Hindlimb muscle (tissue), 1 donor: ENCODE results near the gene MAST2. TPM values are rescaled to one million over a fixed set of nuclear protein-coding genes. Genes with fewer than 3 reads are reported as not detected.

Experiments used
- DNase-seq: peaks from one replicate; pipeline ENCODE4 v3.0.0-alpha.2; 2013
- polyA plus RNA-seq: library from polyadenylated mRNA; unstranded; fragments of 120-200 nt; gene quantifications from one replicate; pipeline ENCODE4 v1.2.1, GENCODE V29; 2013; ENCODE audit not compliant: insufficient read length

Gene MAST2
- 96.2 TPM for polyA plus RNA-seq

DNA sequence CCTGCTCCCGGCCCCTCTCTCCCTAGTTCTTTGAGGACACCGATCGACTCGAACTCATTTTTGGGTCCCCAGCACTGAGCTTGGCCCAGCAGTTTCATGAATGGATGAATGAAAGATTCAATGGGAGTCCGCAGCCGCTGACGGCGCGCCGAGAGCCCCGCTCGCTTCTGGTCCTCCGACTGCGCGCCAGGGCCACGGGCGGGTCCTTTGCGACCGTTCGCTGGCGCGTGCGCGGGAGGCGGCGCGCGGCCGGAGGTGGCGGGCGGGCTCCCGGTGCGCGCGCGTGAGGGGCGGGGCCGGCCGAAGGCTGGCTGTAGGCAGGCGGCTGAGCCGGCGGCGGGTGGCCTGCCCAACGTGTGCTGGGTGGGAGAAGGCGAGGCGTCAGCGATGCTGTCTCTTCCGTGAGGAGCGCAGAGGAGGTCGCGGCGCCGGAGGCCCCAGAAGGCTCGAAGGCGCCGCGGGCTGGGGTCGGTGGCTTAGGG lies at the start of gene MAST2:
MAST2 (plus strand) TSS at position 314 of the 482 bp plus-strand sequence. CDS start 284 bp downstream, outside the sequence.
- DNase-seq: peak; percentile 94

DNA sequence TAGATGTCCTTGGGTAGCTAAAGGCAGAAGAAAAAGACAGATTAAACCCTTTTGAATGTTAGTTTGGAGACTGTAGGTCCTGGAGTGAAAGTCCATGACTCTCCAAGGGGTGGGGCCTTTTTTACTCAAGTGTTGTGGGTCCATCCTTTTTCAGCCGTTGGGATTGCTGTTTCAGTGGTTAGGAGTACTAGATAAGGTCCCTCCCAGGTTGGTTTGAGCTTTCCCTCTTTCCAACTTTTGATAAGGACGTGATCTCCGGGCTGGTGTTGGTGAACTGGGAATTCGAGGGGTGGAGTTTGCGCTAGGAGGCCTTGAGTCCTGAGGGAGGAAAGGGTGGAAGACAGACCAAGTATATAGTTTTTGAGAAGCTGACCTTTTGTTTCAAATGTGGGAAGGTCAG lies 47.7 kb upstream of the MAST2 start:
- no peak for DNase-seq

GRCh38 chr1:45762291-45762690 lies 41.1 kb upstream of the MAST2 start:
- DNase-seq: no peak

DNA sequence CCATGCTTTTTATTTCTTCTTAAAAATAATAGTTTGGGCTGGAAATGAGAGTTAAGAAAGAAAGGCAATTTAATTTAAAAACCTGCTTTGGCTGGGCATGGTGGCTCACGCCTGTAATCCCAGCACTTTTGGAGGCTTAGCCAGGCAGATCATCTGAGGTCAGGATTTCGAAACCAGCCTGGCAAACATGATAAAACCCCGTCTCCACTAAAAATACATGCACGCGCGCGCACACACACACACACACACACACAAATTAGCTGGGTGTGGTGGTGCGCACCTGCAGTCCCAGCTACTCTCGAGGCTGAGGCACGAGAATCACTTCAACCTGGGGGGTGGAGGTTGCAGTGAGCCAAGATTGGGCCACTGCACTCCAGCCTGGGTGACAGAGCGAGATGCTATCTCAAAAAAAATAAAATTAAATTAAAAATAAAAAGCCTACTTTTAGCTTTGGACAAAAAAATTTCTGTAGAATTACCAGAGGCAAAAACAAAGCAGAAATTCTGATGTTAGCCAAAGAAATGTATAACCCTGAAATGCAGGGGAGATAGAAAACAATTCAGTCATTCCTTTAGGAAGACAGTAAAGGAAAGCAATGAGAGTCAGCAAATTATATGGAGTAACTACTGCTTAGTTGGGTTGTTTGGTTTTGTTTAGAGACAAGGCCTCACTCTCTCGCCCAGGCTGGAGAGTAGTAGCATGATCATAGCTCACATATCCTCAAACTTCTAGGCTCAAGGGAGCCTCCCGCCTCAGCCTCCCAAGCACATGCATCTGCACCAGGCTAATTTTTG lies 37.2 kb upstream of the MAST2 start:
- DNase-seq: no peak

DNA sequence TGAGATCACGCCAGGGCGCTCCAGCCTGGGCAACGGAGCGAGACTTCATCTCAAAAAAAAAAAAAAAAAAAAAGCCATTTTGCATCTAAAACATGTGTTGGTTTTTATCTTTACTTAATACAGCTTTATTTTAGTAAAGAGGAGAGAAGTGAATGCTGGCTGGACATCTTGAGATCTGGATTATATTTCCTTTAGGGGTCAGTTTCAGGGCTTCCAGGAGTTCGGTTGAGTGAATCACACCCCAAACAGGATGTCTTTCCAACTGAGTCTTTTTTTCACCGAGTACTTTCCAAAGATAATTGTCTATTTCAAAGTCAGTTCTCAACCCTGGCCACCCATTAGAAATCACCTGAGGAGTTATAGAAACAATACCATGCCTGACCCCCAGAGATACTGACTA lies 36.4 kb upstream of the MAST2 start:
- peak; percentile 40 for DNase-seq

DNA sequence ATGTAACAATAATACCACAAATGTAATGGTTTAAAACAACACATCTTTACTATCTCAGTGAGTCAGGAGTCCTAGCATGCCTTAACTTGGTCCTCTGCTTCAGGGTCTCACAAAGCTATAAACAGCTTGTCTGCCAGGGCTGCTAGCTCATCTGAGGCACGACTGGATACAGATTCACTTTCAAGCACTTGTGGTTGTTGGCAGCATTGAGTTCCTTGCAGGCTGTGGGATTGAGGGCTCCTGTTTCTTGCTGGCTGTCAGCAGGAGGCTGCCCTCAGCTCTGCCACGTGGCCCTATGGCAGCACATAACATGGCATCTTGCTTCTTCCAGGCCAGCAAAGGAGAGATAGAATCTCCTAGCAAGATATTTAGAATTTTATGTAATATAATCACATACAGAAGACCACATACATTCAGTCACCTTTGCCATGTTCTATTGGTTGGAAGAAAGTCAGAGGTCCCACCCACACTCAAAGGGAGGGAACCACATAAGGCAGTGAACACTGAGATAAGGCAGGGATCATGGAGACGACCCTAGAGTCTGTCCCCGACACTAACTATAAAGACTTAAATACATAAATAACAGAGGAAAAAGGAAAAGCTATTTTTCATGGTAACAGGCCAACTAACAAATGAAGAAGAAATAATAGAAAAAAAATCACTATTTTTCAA lies 34.0 kb upstream of the MAST2 start:
- DNase-seq: peak; percentile 13

GRCh38 chr1:45772971-45773370 lies 30.4 kb upstream of the MAST2 start:
- DNase-seq: no peak

DNA sequence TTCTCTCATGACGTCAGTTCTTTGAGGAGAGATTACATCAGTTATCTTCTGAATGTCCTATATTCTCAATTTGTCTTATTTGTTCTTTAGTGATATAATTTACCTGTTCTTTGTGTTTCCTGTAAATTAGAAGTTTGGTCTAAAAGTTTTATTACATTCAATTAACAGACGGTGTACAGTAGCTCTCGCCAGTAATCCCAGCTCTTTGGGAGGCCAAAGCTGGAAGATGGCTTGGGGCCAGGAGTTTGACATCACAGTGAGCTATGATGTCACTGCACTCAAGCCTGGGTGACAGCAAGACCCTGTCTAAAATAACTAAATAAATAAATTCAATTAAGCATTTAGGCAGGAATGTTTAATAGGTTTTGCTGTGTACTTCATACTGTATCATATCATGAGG lies 27.6 kb upstream of the MAST2 start:
- no peak for DNase-seq

- DNase-seq: no peak
These were observed 17.8 kb upstream of the MAST2 start for GRCh38 chr1:45785583-45785982.

GRCh38 chr1:45787905-45788304 lies 15.5 kb upstream of the MAST2 start:
- DNase-seq: no peak

- DNase-seq: no peak
These were observed 13.8 kb upstream of the MAST2 start for GRCh38 chr1:45789601-45790000.

DNA sequence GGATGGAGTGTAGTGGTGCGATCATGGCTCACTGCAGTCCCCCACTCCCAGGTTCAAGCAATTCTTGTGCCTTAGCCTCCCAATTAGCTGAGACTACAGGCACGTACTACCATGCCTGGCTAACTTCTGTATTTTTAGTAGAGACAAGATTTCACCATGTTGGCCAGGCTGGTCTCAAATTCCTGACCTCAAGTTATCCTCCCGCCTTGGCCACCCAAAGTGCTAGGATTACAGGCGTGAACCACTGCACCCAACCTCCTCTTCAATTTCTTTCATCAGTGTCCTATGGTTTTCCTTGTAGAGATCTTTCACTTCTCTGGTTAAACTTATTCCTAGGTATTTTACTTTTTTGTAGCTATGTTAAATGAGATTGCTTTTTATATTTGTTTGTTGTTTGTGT lies 10.7 kb upstream of the MAST2 start:
- DNase-seq: no peak

- DNase-seq: no peak
These were observed 9.3 kb upstream of the MAST2 start for GRCh38 chr1:45793942-45794604.

- no peak for DNase-seq
These were observed 7.0 kb upstream of the MAST2 start for GRCh38 chr1:45796381-45796780.

DNA sequence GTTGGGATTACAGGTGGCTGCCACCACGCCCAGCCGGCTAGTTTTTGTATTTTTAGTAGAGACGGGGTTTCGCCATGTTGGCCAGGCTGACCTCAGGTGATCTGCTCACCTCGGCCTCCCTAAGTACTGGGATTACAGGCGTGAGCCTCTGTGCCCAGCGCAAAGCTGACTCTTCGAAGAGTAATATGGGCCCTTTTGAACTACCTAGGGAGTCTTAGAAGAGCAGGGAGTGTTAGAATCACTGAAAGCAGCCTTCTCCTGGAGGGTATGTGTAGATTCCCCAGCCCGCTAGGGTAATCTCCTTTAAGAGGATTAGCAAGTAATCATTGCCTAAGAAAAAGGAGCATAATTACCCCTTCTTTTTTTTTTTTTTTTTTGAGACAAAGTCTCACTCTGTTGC lies 6.5 kb upstream of the MAST2 start:
- no peak for DNase-seq

DNA sequence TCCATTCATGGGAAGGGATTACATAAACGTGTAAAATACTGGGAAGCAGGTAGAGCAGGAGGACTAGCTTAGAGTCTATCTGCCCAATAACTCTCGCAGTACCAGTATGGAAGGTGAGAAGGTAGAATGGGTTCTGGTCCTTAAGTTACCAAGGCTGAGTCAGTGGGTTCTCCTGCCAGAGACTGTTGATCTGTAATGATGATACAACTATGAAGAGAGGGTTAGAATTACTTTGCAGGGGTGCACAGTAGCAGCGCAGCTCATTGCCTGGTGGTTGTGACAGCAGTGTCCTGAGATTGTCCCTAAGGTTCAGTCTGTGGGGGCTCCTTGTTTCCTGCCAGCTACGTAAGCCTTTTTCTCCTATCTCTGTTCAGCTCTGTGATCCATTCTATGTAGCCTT lies 2.5 kb upstream of the MAST2 start:
- DNase-seq: no peak

GRCh38 chr1:45802343-45803298 lies 791 bp upstream of the MAST2 start:
- peak; percentile 85 for DNase-seq

GRCh38 chr1:45803781-45804668 lies 613 bp downstream of the MAST2 start:
- DNase-seq: peak; percentile 26

GRCh38 chr1:45804669-45804969 lies 1.2 kb downstream of the MAST2 start:
- DNase-seq: no peak

DNA sequence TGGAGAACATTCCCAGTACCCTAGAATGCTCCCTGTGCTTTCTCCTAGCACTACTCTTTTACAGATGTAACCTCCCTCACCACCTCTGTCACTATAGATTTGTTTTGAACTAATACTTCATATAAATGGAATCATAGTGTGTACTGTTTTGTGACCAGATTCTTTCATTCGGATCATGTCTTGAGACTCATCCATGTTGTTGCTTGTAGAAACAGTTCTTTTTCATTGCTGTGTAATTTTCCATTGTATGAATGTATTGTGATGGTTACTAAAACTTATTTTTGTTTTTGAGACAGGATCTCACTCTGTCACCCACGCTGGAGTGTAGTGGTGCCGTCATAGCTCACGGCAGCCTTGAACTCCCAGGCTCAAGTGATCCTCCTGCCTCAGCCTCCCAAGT lies 2.7 kb downstream of the MAST2 start:
- no peak for DNase-seq

DNA sequence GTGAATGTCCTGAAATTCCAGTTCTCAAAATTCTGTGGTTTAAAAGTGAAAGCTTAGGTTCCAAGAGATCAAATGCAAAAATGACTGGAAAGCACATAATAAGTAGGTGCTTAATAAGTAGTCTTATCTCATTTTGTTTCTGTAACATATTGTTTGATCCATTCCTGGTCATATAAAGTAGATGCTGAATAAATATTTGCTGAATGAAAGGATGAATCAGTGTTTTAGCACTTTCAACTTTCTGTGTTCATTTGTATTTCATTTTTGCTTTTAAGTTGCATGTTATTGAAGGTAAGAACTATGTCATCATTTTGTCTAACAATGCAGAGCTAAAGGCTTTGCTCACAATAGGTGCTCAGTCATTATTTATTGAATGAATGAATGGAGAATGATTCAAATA lies 6.3 kb downstream of the MAST2 start:
- DNase-seq: no peak
